ENCODE data around the gene IGSF3. TPM values are rescaled to one million over a fixed set of nuclear protein-coding genes. Genes with fewer than 3 reads are reported as not detected.
"Not testable (repeated sequence)": the region's sequence is repeated elsewhere in the genome, so short reads cannot be mapped to it uniquely, and the experiment has no call there.

IGSF3 gene
- total and polyA plus RNA-seq, 5 experiments from 2014 or later = 0.05 to 0.13 TPM; not detected in 3

DNA sequence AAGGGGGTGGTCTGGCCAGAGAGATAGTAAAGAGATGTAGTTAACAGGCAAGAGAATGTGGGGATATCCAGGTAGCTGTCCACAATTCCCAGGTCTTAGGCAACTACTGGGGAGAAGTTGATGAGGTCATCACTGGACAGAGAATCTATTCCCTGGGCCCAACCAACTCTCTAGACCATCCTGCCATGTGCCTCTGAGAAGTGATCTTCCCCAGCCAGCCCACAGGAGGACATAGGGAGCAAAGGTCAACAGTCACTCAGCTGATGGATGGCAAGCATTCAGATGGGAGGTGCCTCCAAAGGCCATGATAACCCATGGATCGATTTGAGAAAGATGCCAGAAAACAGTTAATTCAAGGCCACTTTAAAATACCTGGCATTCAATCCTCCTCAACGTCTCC, 36.0 kb downstream of the IGSF3 start:
- DNase-seq, H3K36me3 Mint-ChIP-seq, H3K27ac Mint-ChIP-seq, H3K9me3 Mint-ChIP-seq, H3K4me1 Mint-ChIP-seq, POLR2A ChIA-PET, H3K4me3 Mint-ChIP-seq, ATAC-seq: not testable (repeated sequence)
- peaks cover 5 to 15% (median 5%) of the 10 kb centered on the region in 5 donors for H3K27me3 Mint-ChIP-seq

DNA sequence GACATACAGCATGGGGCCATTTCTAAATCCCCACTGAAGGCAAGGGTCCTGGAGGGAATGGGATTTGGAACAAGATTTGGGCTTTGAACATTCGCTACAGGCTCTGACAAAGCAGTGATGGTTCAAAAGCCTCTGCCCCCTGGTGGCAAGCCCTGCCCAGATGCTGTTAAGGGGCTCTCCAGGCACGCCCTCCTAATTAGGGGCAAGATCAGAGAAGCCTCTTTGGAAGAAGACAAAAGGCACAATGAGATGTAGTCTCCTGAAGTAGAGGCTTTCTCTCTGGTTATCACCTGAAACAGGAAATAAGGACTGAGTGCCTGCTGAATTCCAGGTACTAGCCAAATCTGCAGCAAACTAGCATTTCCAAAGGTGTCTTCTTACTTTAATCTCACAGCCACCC, 37.5 kb downstream of the IGSF3 start:
- H3K36me3 Mint-ChIP-seq, H3K9me3 Mint-ChIP-seq, H3K4me3 Mint-ChIP-seq, H3K27ac Mint-ChIP-seq, ATAC-seq, POLR2A ChIA-PET, H3K4me1 Mint-ChIP-seq, DNase-seq: not testable (repeated sequence)
- peaks cover 5 to 20% (median 7%) of the 10 kb centered on the region in 5 donors for H3K27me3 Mint-ChIP-seq

DNA sequence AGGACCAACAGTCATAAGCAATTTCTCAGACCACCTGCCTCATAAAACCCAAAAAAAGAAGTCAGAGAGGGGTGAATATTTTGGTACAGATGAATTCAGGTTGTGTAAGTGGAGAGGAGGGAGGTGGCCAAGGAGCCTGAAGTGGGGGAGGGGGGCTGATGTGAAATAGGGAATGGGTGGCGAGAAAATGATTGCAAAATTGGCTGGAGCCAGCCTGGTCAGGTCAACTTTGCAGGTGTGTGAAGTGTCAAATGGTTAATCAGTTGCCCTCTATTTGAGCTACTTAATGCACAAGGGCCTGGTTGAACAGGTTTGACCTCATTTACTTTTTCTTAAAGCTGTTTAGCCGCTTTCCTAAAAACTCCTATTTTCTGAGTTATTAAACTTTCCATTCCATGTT, 38.1 kb downstream of the IGSF3 start:
- POLR2A ChIA-PET, H3K9me3 Mint-ChIP-seq, H3K4me3 Mint-ChIP-seq, H3K36me3 Mint-ChIP-seq, H3K4me1 Mint-ChIP-seq, ATAC-seq, H3K27ac Mint-ChIP-seq, DNase-seq: not testable (repeated sequence)
- peaks cover 4 to 18% (median 7%) of the 10 kb centered on the region in 5 donors for H3K27me3 Mint-ChIP-seq

DNA sequence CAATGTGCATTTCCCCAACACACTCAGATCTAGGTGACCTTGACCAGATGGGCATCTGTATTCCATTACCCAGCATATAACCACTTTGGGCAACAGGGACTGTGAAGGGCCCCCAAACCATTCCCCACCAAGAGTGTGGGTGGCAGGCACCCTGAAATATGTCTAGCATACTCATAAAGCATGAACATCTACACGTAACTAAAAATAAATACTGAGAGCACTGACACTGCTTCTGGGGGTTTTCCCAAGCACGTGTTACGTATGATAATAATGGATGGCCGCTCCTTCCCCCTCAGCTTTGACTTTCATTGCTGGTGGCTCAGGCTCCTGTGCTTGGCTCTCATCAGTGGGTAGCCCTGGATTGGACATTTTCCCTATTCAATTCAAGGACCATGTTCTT, 39.1 kb downstream of the IGSF3 start:
- no peak for DNase-seq
- no peak for ATAC-seq
- H3K9me3 Mint-ChIP-seq = no peaks in the 10 kb centered on the region
- no peaks in the 10 kb centered on the region for H3K36me3 Mint-ChIP-seq
- peaks cover 3 to 16% (median 7%) of the 10 kb centered on the region in 5 donors for H3K27me3 Mint-ChIP-seq
- H3K27ac Mint-ChIP-seq = no peak overlapping the region
- peaks cover 0 to 10% (median 0%) of the 10 kb centered on the region in 4 donors for H3K4me1 Mint-ChIP-seq
- POLR2A ChIA-PET = no interaction called here
- no peak overlapping the region for H3K4me3 Mint-ChIP-seq

DNA sequence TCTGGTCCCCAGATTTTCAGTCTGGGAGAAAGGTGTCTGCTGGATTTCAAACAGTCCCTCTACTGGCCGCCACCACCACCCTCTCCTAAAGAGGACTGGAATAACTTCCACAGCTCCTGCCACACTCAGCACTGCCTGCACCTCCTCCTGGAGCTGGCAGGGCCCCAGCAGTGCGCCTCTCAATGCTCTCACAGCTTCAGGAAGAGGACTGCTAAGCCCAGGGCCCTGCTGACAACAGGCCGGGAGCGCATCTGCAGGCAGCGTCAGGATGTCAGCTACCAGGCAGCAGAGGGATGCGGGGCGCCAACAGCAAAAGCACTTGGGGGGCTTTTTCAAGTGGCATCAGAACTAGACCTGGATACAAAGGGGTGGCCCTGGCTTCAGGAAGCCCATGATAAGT, 40.2 kb downstream of the IGSF3 start:
- POLR2A ChIA-PET, H3K36me3 Mint-ChIP-seq, H3K4me3 Mint-ChIP-seq, H3K27ac Mint-ChIP-seq, H3K9me3 Mint-ChIP-seq, ATAC-seq, H3K4me1 Mint-ChIP-seq, DNase-seq: not testable (repeated sequence)
- H3K27me3 Mint-ChIP-seq = peaks cover 3 to 16% (median 7%) of the 10 kb centered on the region in 5 donors

DNA sequence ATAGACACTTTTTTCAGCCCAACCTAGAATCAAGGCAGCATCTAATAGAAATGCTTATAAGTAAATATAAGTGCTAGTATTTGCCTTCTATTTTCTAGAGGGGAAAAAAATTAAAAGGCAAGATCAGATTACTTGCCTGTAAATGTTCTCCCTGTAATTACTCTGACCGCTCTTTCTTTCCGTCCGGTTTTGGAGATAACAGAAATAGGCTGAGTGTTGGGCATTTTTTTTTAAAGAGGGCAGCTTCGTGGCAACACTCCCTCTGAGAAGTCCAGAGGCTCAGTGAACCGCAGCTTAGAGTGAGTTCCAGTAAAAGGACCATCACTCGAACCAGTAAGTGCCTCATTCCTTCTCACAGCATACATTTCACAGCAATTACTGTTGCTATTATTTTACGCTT, 40.6 kb downstream of the IGSF3 start:
- ATAC-seq, H3K9me3 Mint-ChIP-seq, DNase-seq, H3K36me3 Mint-ChIP-seq, H3K27ac Mint-ChIP-seq, POLR2A ChIA-PET, H3K4me3 Mint-ChIP-seq, H3K4me1 Mint-ChIP-seq: not testable (repeated sequence)
- peaks cover 3 to 19% (median 9%) of the 10 kb centered on the region in 5 donors for H3K27me3 Mint-ChIP-seq

DNA sequence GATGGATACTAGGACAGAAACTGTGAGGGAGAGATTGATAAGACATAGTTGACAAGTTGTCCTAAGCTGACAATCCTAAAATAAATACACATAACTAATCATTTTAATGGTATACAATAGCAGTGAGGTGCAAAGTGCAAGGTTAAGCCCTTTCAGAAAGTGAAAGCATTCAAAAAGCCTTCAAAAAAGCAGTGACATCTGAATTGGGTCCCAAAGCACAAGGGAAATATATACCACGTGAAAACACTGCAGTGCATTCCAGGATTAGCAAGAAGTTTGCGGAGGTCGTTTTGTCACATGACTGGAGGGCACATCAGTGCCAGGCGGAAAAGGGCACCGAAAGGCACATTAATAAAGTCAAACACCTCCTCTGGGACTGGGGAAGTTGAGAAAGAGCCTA, 42.4 kb downstream of the IGSF3 start:
- Mint-ChIP-seq H3K27me3 (peaks cover 0 to 13% (median 4%) of the 10 kb centered on the region in 5 donors), H3K9me3 (peaks cover 0 to 15% (median 2%) of the 10 kb centered on the region in 9 donors)
- POLR2A ChIA-PET, H3K27ac Mint-ChIP-seq, H3K4me3 Mint-ChIP-seq, ATAC-seq, H3K4me1 Mint-ChIP-seq, DNase-seq, H3K36me3 Mint-ChIP-seq: not testable (repeated sequence)

DNA sequence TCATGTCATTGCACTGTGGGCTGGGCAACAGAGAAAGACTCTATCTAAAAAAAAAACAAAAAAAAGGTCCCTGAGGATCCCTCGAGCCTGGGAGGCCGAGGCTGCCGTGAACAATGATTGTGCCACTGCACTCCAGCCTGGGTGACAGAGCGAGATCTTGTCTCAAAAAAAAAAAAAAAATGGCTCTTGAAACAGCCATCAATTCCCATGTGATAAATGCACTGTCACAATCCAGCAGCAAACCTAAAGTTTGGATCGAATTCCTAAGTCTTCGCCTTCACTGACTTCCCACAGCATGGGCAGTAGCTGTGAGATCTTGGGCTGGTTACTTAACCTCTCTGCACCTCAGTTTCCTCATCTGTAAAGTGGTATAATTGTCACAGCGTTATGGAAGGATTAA, 43.5 kb downstream of the IGSF3 start:
- Mint-ChIP-seq H3K27me3 (peaks cover 0 to 13% (median 4%) of the 10 kb centered on the region in 5 donors), H3K9me3 (peaks cover 0 to 15% (median 2%) of the 10 kb centered on the region in 9 donors), H3K27ac (peak overlapping the region in 1 of 10 donors; percentile 3), H3K4me3 (no peak overlapping the region), H3K36me3 (peaks cover 0 to 4% (median 0%) of the 10 kb centered on the region in 3 donors), H3K4me1 (peaks cover 0 to 10% (median 0%) of the 10 kb centered on the region in 4 donors)
- ATAC-seq (no peak), DNase-seq (no peak)
- POLR2A ChIA-PET = no interaction called here

DNA sequence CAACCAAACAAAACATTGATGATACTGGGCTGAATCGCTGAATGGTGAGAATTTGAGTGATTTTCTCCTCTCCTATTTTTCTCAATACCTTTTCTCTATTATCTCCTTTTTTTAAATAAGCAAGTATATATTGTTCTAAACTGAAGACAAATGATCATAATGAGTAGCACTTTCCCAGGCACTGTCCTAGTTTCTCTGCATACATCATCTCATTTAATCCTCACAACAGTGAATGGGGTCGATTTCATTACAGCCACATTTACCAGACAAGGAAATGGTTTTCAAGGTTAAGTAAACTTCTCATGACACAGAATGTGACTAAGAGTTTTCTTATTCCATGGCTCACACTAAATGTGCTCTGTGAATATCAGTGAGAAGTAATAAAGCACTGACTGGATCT, 45.0 kb downstream of the IGSF3 start:
- H3K27ac Mint-ChIP-seq, DNase-seq, POLR2A ChIA-PET, H3K36me3 Mint-ChIP-seq, H3K4me3 Mint-ChIP-seq, H3K4me1 Mint-ChIP-seq, ATAC-seq: not testable (repeated sequence)
- Mint-ChIP-seq H3K27me3 (peaks cover 2 to 17% (median 8%) of the 10 kb centered on the region in 5 donors), H3K9me3 (peaks cover 0 to 15% (median 2%) of the 10 kb centered on the region in 9 donors)

DNA sequence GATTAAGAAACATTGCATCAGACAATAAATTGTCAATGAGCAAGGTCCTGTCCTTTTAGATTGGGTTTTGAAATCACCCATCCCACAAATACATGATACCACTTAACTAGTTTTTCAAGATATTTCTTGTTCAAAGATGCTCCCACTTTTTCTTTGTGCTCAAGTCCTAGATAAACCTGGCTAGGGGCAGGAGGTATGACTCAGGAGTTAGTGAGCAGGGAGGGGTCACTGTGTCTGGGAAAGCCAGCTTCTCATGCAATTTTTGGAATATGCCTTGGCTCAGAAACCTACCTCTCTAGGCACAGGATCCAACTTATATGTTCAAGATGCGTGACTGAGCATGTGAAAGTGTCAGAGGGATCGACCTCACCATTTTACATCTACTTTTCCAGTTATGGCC, 45.8 kb downstream of the IGSF3 start:
- H3K27me3 Mint-ChIP-seq = peaks cover 2 to 16% (median 6%) of the 10 kb centered on the region in 5 donors

DNA sequence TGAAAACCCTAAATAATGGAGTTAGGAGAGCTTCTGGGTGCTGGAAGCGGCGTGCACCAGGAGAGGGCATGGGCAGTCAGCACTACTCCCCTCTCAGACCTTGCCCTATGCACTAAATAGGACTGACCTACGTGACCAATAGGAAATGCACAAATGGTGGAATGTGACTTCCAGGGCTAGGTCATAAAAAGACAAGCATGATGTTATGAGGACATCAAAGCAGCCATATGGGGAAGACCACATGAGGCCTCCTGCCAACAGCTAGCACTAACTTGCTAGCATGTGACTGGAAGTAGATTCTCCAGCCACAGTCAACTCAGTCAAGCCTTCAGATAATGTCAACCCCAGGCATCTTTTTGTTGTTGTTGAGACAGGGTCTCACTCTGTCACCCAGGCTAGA, 47.1 kb downstream of the IGSF3 start:
- H3K36me3 Mint-ChIP-seq, H3K27ac Mint-ChIP-seq, DNase-seq, POLR2A ChIA-PET, H3K4me1 Mint-ChIP-seq, H3K4me3 Mint-ChIP-seq, ATAC-seq: not testable (repeated sequence)
- Mint-ChIP-seq H3K27me3 (peaks cover 0 to 13% (median 5%) of the 10 kb centered on the region in 5 donors), H3K9me3 (peaks cover 0 to 15% (median 2%) of the 10 kb centered on the region in 9 donors)

More for the DNA sequence above, 45.8 kb downstream of the IGSF3 start:
- H3K27ac Mint-ChIP-seq, H3K4me3 Mint-ChIP-seq, ATAC-seq, H3K4me1 Mint-ChIP-seq, DNase-seq, POLR2A ChIA-PET, H3K36me3 Mint-ChIP-seq: not testable (repeated sequence)
- H3K9me3 Mint-ChIP-seq = peaks cover 0 to 15% (median 2%) of the 10 kb centered on the region in 9 donors

DNA sequence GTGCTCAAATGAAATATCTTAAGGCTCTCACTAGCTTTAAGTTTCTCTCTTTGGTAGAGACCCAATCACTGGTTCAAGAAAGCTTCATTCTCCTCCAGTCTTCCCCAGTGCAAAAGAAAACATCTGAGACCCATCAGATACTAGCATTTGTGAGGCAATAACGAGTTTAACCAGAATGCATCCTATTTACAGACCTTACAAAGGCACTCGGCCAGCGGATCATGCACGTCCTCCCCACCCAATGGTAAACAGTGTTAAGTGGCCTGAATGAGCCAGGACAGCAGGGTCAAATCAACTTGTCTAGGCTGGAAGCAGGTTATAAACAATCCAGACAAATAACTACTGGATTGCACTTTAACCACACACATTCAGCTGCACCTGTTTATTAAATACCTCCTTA, 48.4 kb downstream of the IGSF3 start:
- H3K36me3 Mint-ChIP-seq, H3K27ac Mint-ChIP-seq, POLR2A ChIA-PET, ATAC-seq, DNase-seq, H3K27me3 Mint-ChIP-seq, H3K4me3 Mint-ChIP-seq, H3K4me1 Mint-ChIP-seq: not testable (repeated sequence)
- H3K9me3 Mint-ChIP-seq = peaks cover 0 to 15% (median 2%) of the 10 kb centered on the region in 9 donors

DNA sequence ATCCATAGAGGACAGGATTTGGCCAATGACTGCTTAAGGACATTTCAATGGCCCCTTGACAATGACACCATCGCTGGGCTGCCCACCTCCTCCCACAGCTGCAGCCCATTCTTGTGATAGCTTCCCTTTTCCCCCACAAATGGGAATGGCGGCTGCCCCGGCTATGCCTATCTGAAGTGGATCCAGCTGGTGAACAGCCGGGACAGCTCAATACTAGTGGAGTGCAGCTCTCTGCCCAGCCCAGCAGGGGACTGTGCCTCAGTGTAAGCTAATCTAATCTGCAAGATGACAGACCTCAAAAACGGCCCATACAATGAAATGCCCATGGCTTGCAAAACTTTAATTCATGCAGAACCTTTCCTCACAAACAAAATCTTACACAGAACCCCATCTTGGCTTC, 49.7 kb downstream of the IGSF3 start:
- H3K27ac Mint-ChIP-seq, ATAC-seq, DNase-seq, H3K36me3 Mint-ChIP-seq, H3K4me3 Mint-ChIP-seq, H3K4me1 Mint-ChIP-seq, POLR2A ChIA-PET, H3K27me3 Mint-ChIP-seq: not testable (repeated sequence)
- H3K9me3 Mint-ChIP-seq = peaks cover 0 to 15% (median 2%) of the 10 kb centered on the region in 9 donors

DNA sequence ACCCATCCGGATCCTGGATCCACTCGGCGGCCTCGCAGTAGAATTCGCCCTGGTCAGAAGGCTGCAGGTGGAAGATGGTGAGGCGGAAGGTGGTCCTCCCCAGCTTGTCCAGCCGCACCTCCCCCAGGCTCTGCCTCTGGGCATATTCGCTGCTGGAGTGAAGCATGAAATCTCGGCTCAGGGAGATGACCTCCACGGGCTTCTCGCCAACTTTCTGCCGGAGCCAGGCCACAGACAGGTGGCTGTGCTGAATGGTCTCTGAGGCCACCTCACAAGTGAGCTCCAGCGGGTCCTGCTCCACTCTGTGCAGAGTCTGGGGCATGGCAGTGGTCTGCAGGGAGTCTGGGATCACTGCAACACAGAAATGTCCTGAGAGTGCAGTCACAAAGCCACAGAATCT, 53.7 kb downstream of the IGSF3 start:
- DNase-seq, POLR2A ChIA-PET, H3K4me1 Mint-ChIP-seq, ATAC-seq, H3K9me3 Mint-ChIP-seq, H3K36me3 Mint-ChIP-seq, H3K4me3 Mint-ChIP-seq: not testable (repeated sequence)
- peaks cover 0 to 18% (median 4%) of the 10 kb centered on the region in 5 donors for H3K27me3 Mint-ChIP-seq
- peak overlapping the region in 1 of 10 donors; percentile 29 for H3K27ac Mint-ChIP-seq
